HG03342 (cell line): ENCODE measurements around the gene CEMIP.
"Not testable (repeated sequence)": the region's sequence is repeated elsewhere in the genome, so short reads cannot be mapped to it uniquely, and the experiment has no call there.

Experiments used
- ATAC-seq: cut with Tn5 transposase; IDR thresholded peaks from one replicate; pipeline ENCODE4 v1.9.1; 2021; ENCODE audit warnings: mild to moderate bottlenecking, moderate library complexity; ENCODE audit not compliant: unreplicated experiment

Gene CEMIP

GRCh38 chr15:80758130-80758745 is 20.9 kb upstream of the CEMIP start:
- ATAC-seq: no peak

- ATAC-seq: no peak
Measured at GRCh38 chr15:80760960-80761359, 18.2 kb upstream of the CEMIP start.

- no peak for ATAC-seq
Measured at GRCh38 chr15:80761754-80762153, 17.4 kb upstream of the CEMIP start.

- ATAC-seq: not testable (repeated sequence)
Measured at GRCh38 chr15:80763235-80763634, 15.9 kb upstream of the CEMIP start.

GRCh38 chr15:80764535-80764934 is 14.6 kb upstream of the CEMIP start:
- no peak for ATAC-seq

GRCh38 chr15:80766275-80766674 is 12.9 kb upstream of the CEMIP start:
- ATAC-seq: no peak

- ATAC-seq: no peak
Measured at GRCh38 chr15:80768158-80768557, 11.0 kb upstream of the CEMIP start.

GRCh38 chr15:80769153-80769828 is 9.9 kb upstream of the CEMIP start:
- no peak for ATAC-seq

GRCh38 chr15:80769829-80770705 is 9.1 kb upstream of the CEMIP start:
- ATAC-seq: no peak

- no peak for ATAC-seq
Measured at GRCh38 chr15:80773122-80773551, 6.0 kb upstream of the CEMIP start.

GRCh38 chr15:80773792-80774352 is 5.3 kb upstream of the CEMIP start:
- no peak for ATAC-seq

- ATAC-seq: no peak
Measured at GRCh38 chr15:80774486-80774885, 4.7 kb upstream of the CEMIP start.

GRCh38 chr15:80775338-80775737 is 3.8 kb upstream of the CEMIP start:
- no peak for ATAC-seq

- no peak for ATAC-seq
Measured at GRCh38 chr15:80776420-80777045, 2.6 kb upstream of the CEMIP start.

- no peak for ATAC-seq
Measured at GRCh38 chr15:80777137-80777536, 2.0 kb upstream of the CEMIP start.

- ATAC-seq: no peak
Measured at GRCh38 chr15:80777826-80778620, 1.1 kb upstream of the CEMIP start.

- no peak for ATAC-seq
Measured at GRCh38 chr15:80778621-80778963, 578 bp upstream of the CEMIP start.

- ATAC-seq: no peak
Measured at GRCh38 chr15:80779658-80780415, 667 bp downstream of the CEMIP start.

- no peak for ATAC-seq
Measured at GRCh38 chr15:80780416-80781221, 1.4 kb downstream of the CEMIP start.
